Stimulated activated CD8-positive, alpha-beta memory T cell treated with anti-CD3 and anti-CD28 coated beads, Interleukin-12 subunit alpha, Interleukin-12 subunit beta, amount 100 ng/mL, for 1 hour (primary cell): ENCODE measurements around the gene ANAPC16.
"Not testable (repeated sequence)": the region's sequence is repeated elsewhere in the genome, so short reads cannot be mapped to it uniquely, and the experiment has no call there.

ENCODE experiments used
- DNase-seq: peaks from one replicate; pipeline ENCODE4 v3.0.0-alpha.2; 2020; ENCODE audit warnings: low read depth

The ANAPC16 gene

GRCh38 chr10:72215611-72216549 lies at the start of gene ANAPC16, which contains the start of gene ASCC1:
Gene ANAPC16 (plus strand): TSS chr10:72216012. CDS start chr10:72223915, 7,903 bp downstream.
Gene ASCC1 (minus strand): TSS chr10:72216276. CDS start chr10:72213298, 2,978 bp downstream.
- DNase-seq, result peak; percentile 89

GRCh38 chr10:72167118-72167517 lies 48.7 kb upstream of the ANAPC16 start:
- DNase-seq, result no peak

- DNase-seq, result no peak
These were observed 45.5 kb upstream of the ANAPC16 start for GRCh38 chr10:72170263-72170662.

- DNase-seq, result no peak
These were observed 45.1 kb upstream of the ANAPC16 start for GRCh38 chr10:72170733-72171132.

- no peak for DNase-seq
These were observed 44.6 kb upstream of the ANAPC16 start for GRCh38 chr10:72171175-72171630.

- no peak for DNase-seq
These were observed 42.6 kb upstream of the ANAPC16 start for GRCh38 chr10:72173262-72173618.

GRCh38 chr10:72173619-72174296 lies 42.1 kb upstream of the ANAPC16 start:
- DNase-seq, result no peak

- DNase-seq, result no peak
These were observed 41.5 kb upstream of the ANAPC16 start for GRCh38 chr10:72174297-72174662.

- DNase-seq, result no peak
These were observed 40.7 kb upstream of the ANAPC16 start for GRCh38 chr10:72175149-72175548.

GRCh38 chr10:72176701-72177100 lies 39.1 kb upstream of the ANAPC16 start:
- no peak for DNase-seq

- DNase-seq, result no peak
These were observed 38.4 kb upstream of the ANAPC16 start for GRCh38 chr10:72177454-72177853.

- no peak for DNase-seq
These were observed 31.7 kb upstream of the ANAPC16 start for GRCh38 chr10:72184156-72184555.

GRCh38 chr10:72186258-72186981 lies 29.4 kb upstream of the ANAPC16 start:
- DNase-seq, result no peak

GRCh38 chr10:72186982-72187330 lies 28.9 kb upstream of the ANAPC16 start:
- no peak for DNase-seq

GRCh38 chr10:72194949-72195348 lies 20.9 kb upstream of the ANAPC16 start:
- DNase-seq, result no peak

GRCh38 chr10:72200883-72201282 lies 14.9 kb upstream of the ANAPC16 start:
- DNase-seq, result no peak

- DNase-seq, result no peak
These were observed 14.5 kb upstream of the ANAPC16 start for GRCh38 chr10:72201293-72201692.

GRCh38 chr10:72204296-72204695 lies 11.5 kb upstream of the ANAPC16 start:
- no peak for DNase-seq

- no peak for DNase-seq
These were observed 11.1 kb upstream of the ANAPC16 start for GRCh38 chr10:72204724-72205123.

GRCh38 chr10:72206511-72207229 lies 9.1 kb upstream of the ANAPC16 start:
- DNase-seq, result no peak

- DNase-seq, result not testable (repeated sequence)
These were observed 7.3 kb upstream of the ANAPC16 start for GRCh38 chr10:72208526-72208925.

- not testable (repeated sequence) for DNase-seq
These were observed 4.4 kb upstream of the ANAPC16 start for GRCh38 chr10:72211381-72211780.
